T-helper 17 cell (primary cell): ENCODE results near the gene CEP97. TPM values are rescaled to one million over a fixed set of nuclear protein-coding genes. Genes with fewer than 3 reads are reported as not detected.
"Not testable (repeated sequence)": the region's sequence is repeated elsewhere in the genome, so short reads cannot be mapped to it uniquely, and the experiment has no call there.

Source experiments
- ATAC-seq: fragments of 150-1000 bp; cut with Tn5 transposase; 2 replicates; pipeline ENCODE4 v1.10.0; 2021; ENCODE audit warnings: mild to moderate bottlenecking, moderate library complexity
- DNase-seq, 3 donors: peaks; one replicate each; pipeline versions ENCODE4 v3.0.0 to v3.0.0-alpha.2; 2020 to 2021
- H3K9me3 ChIP-seq: one replicate; pipeline ENCODE4 v1.7.0; 2013; ENCODE audit warnings: low read length, mild to moderate bottlenecking; ENCODE audit not compliant: control insufficient read depth, poor library complexity, severe bottlenecking
- H3K27ac Mint-ChIP-seq: one replicate; pipeline ENCODE4 v1.8.0; 2022; ENCODE audit warnings: mild to moderate bottlenecking, moderate library complexity, mixed read lengths
- H3K27me3 Mint-ChIP-seq: one replicate; pipeline ENCODE4 v1.8.0; 2022; ENCODE audit warnings: mixed read lengths
- H3K36me3 Mint-ChIP-seq: one replicate; pipeline ENCODE4 v1.8.0; 2022; ENCODE audit warnings: low read depth, mixed read lengths
- H3K4me1 Mint-ChIP-seq: one replicate; pipeline ENCODE4 v1.8.0; 2022; ENCODE audit warnings: mild to moderate bottlenecking, mixed read lengths
- H3K4me3 Mint-ChIP-seq: one replicate; pipeline ENCODE4 v1.8.0; 2022; ENCODE audit warnings: mild to moderate bottlenecking, moderate library complexity, mixed read lengths
- total RNA-seq, 4 donors: library from RNA in 2 of 4; stranded (reverse) in 2 of 4; gene quantifications; one replicate each; pipeline ENCODE4 v1.2.3 and lab custom pipeline; 2022 to 2026

CEP97 gene
- total RNA-seq, 2 donors from 2014 or later: 10.4 to 11.1 TPM

- DNase-seq, H3K4me3 Mint-ChIP-seq, H3K9me3 ChIP-seq, H3K36me3 Mint-ChIP-seq, ATAC-seq, H3K27me3 Mint-ChIP-seq: not testable (repeated sequence)
- H3K27ac Mint-ChIP-seq: peak overlapping the region; percentile 94
- H3K4me1 Mint-ChIP-seq: peaks cover 20% of the 10 kb centered on the region
These were observed 53.4 kb downstream of the CEP97 start for GRCh38 chr3:101777745-101778281.

DNA sequence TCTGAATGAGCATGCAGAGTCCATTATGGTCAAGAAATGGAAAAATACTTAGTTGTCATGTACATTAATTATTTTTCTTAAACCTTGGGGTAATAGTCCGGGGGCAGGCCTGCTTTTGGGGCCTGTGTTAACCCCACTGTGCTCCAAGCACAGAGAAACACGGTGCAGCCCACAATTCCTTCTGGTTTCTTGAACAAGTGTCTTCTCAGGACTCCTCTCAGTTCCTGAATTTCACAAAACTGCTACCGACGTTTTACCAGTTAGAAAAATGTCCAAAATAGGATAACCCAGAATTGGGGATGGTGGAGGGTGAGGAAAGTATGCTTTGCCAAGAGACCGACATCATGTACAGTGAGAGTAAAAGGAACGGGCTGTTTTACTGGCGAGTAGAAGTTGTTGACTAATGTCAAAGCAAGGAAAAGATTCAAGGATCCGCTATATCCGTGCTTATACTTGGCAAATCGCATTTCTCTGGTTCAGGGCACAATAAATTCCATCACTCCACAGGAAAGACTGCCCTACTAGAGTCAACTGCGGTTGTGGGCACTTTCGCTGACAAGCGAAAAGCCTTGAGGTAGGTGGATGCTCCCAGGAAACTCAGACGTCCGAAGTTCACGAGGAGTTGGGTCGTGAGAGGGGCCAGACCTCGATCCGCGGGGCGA, 54.1 kb downstream of the CEP97 start:
- Mint-ChIP-seq H3K4me3 (peak overlapping the region; percentile 94), H3K4me1 (peaks cover 25% of the 10 kb centered on the region), H3K36me3 (peaks cover 1% of the 10 kb centered on the region), H3K27ac (peak overlapping the region; percentile 94), H3K27me3 (no peaks in the 10 kb centered on the region)
- no peak for ATAC-seq
- H3K9me3 ChIP-seq: no peaks in the 10 kb centered on the region
- DNase-seq: no peak

DNA sequence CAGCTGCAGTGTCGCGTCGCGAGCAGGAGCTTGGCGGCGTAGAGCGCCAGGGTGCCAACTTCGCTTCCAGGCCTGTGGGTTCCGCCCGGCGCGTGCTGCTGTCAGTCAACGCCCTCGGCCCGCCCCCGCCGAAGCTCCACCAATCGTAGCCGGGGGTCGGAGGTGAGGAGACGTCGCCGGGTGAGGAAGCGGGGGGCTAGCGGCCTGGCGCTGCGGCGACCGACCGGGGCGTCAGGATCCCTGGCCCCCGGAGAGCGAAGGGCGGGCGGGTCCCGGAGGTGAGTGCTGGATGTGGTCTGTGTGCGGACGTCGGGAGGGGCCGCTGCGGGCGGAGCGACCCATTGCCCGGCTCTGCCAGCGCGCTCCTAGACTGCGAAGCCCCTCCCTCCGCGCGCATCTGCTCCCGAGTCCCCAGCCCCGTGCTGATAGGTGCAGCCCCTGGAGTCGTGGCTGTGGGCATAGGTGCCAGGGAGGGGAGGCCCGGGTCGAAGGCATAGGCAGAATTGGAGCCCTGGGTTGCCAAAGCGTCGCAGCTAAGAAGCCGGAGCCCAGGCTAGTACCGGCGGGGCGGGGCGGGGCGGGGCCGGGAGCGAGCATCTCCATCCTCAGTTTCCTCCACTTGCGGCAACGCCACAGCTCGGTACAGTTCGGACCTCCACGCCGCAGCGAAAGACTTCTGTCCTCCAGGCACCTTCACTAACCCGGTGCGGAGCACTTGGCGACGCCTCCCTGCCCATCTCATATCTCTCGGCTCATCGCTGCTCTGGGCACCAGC, 54.8 kb downstream of the CEP97 start, which contains the start of gene NXPE3:
NXPE3 (plus strand) TSS at position 165 of the 775 bp plus-strand sequence. CDS start 6,386 bp downstream, outside the sequence.
- Mint-ChIP-seq H3K36me3 (peaks cover 3% of the 10 kb centered on the region), H3K27ac (peak within 1 kb of the TSS; percentile 94), H3K4me1 (peaks cover 32% of the 10 kb centered on the region), H3K27me3 (no peaks in the 10 kb centered on the region), H3K4me3 (peak within 1 kb of the TSS; percentile 94)
- H3K9me3 ChIP-seq: no peaks in the 10 kb centered on the region
- ATAC-seq (peak; percentile 93), DNase-seq (peak; percentile 90 to 92 (median 91))

DNA sequence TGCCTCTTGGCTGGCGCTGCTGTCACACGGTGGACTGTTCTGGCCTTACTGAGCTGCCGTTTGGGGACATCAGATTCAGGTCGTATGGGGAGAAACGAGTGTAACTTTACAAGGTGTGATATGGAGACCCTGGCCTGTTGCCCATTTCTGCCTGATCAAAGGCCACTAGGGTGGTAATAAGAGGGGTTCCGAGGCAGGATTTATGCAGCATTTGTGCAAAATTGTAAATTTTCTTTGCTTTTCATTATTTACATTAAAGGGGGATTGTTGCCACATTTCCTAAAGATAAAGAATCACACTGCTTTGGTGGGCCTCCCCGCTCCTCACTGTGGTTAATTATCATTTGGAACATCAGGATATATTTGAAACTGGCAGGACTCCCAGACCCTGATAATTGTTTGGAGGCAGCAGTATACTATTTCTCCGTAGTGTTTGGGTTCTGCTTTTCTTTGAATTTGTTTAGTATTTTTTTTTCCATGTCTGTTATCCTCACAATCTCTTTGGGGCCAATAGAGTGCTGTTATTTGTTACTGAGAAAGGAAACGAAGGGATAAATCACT, 55.5 kb downstream of the CEP97 start:
- DNase-seq (no peak), ATAC-seq (no peak)
- peak overlapping the region; percentile 94 for H3K4me3 Mint-ChIP-seq
- H3K27me3 Mint-ChIP-seq: no peaks in the 10 kb centered on the region
- H3K27ac Mint-ChIP-seq: peak overlapping the region; percentile 94
- H3K4me1 Mint-ChIP-seq: peaks cover 39% of the 10 kb centered on the region
- H3K36me3 Mint-ChIP-seq: peaks cover 3% of the 10 kb centered on the region
- no peaks in the 10 kb centered on the region for H3K9me3 ChIP-seq

DNA sequence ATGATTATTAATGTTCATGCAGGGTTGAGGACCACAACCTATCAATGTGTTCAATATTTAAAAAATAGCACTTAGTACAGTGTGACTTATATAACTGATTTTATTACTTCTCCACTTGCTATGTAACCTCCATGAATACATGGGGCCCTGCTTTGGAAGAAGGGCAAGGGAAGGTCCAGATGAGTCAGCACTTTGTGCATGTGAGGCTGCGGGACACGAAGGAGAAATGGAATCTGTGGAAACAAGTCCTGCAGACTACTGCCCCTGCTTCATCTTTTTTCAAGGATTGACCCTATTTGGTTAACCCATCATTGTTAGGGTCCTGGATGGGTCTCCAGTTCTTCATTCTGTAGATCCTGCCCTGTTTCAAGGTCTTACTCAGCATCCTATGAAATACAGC, 56.2 kb downstream of the CEP97 start:
- Mint-ChIP-seq H3K4me1 (peaks cover 47% of the 10 kb centered on the region), H3K27me3 (no peaks in the 10 kb centered on the region), H3K36me3 (peaks cover 3% of the 10 kb centered on the region), H3K4me3 (peak overlapping the region; percentile 94), H3K27ac (peak overlapping the region; percentile 94)
- ATAC-seq (no peak), DNase-seq (no peak)
- no peaks in the 10 kb centered on the region for H3K9me3 ChIP-seq

DNA sequence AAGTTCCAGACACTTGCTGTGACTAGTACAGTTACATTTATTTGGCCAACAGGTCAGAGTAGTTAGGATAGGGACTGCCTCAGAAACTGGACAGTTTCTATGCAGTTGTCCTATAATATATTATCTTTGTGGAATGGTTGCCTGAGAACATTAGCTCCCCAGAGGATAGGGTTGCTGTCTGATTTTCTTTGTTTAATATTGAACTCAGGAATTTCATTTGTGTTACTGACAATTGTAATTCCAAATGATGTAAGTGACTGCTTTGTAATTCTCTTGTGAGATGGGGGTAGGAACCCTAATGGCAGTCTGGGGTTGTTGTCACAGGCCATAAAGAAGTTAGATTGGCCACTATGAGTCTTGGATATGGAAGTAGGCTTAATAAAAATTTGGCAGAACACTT, 56.8 kb downstream of the CEP97 start:
- ATAC-seq (no peak), DNase-seq (no peak)
- no peaks in the 10 kb centered on the region for H3K27me3 Mint-ChIP-seq
- peak overlapping the region; percentile 2 for H3K27ac Mint-ChIP-seq
- no peaks in the 10 kb centered on the region for H3K9me3 ChIP-seq
- H3K4me3 Mint-ChIP-seq: peak overlapping the region; percentile 94
- H3K4me1 Mint-ChIP-seq: peaks cover 49% of the 10 kb centered on the region
- peaks cover 3% of the 10 kb centered on the region for H3K36me3 Mint-ChIP-seq

- peaks cover 6% of the 10 kb centered on the region for H3K36me3 Mint-ChIP-seq
- peak overlapping the region; percentile 91 for H3K27ac Mint-ChIP-seq
- H3K27me3 Mint-ChIP-seq: no peaks in the 10 kb centered on the region
- peak; percentile 64 for ATAC-seq
- no peaks in the 10 kb centered on the region for H3K9me3 ChIP-seq
- peak overlapping the region; percentile 73 for H3K4me3 Mint-ChIP-seq
- DNase-seq: no peak
- H3K4me1 Mint-ChIP-seq: peaks cover 52% of the 10 kb centered on the region
These were observed 60.6 kb downstream of the CEP97 start for GRCh38 chr3:101784855-101785613.

DNA sequence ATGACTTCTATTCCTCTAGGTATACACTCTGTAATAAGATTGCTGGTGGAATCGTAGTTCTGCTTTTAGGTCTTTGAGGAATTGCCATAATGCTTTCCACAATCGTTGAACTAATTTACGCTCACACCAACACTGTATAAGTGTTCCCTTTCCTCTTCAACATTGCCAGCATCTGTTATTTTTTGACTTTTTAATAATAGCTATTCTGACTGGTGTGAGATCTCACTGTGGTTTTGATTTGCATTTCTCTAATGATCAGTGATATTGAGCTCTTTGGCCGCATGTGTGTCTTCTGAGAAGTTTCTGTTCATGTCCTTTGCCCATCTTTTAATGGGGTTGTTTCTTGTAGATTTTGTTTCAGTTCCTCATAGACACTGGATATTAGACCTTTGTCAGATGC, 67.4 kb downstream of the CEP97 start:
- H3K27me3 Mint-ChIP-seq: no peaks in the 10 kb centered on the region
- H3K4me3 Mint-ChIP-seq: no peak overlapping the region
- H3K36me3 Mint-ChIP-seq: peaks cover 18% of the 10 kb centered on the region
- H3K4me1 Mint-ChIP-seq: peaks cover 41% of the 10 kb centered on the region
- ATAC-seq (peak; percentile 30), DNase-seq (no peak)
- H3K27ac Mint-ChIP-seq: peak overlapping the region; percentile 10
- no peaks in the 10 kb centered on the region for H3K9me3 ChIP-seq

GRCh38 chr3:101796077-101796680, 71.8 kb downstream of the CEP97 start:
- no peaks in the 10 kb centered on the region for H3K9me3 ChIP-seq
- no peak overlapping the region for H3K4me3 Mint-ChIP-seq
- peak overlapping the region; percentile 14 for H3K27ac Mint-ChIP-seq
- H3K27me3 Mint-ChIP-seq: no peaks in the 10 kb centered on the region
- peaks cover 18% of the 10 kb centered on the region for H3K36me3 Mint-ChIP-seq
- DNase-seq (no peak), ATAC-seq (no peak)
- H3K4me1 Mint-ChIP-seq: peaks cover 39% of the 10 kb centered on the region

- ATAC-seq (no peak), DNase-seq (no peak)
- H3K27ac Mint-ChIP-seq: peak overlapping the region; percentile 37
- peaks cover 4% of the 10 kb centered on the region for H3K36me3 Mint-ChIP-seq
- H3K4me1 Mint-ChIP-seq: peaks cover 20% of the 10 kb centered on the region
- no peaks in the 10 kb centered on the region for H3K27me3 Mint-ChIP-seq
- no peaks in the 10 kb centered on the region for H3K9me3 ChIP-seq
- no peak overlapping the region for H3K4me3 Mint-ChIP-seq
These were observed 76.8 kb downstream of the CEP97 start for GRCh38 chr3:101801174-101801573.

- no peaks in the 10 kb centered on the region for H3K9me3 ChIP-seq
- DNase-seq (no peak), ATAC-seq (no peak)
- Mint-ChIP-seq H3K4me1 (peaks cover 14% of the 10 kb centered on the region), H3K36me3 (peaks cover 4% of the 10 kb centered on the region), H3K27me3 (no peaks in the 10 kb centered on the region), H3K4me3 (no peak overlapping the region), H3K27ac (peak overlapping the region; percentile 80)
These were observed 77.8 kb downstream of the CEP97 start for GRCh38 chr3:101802179-101802578.

DNA sequence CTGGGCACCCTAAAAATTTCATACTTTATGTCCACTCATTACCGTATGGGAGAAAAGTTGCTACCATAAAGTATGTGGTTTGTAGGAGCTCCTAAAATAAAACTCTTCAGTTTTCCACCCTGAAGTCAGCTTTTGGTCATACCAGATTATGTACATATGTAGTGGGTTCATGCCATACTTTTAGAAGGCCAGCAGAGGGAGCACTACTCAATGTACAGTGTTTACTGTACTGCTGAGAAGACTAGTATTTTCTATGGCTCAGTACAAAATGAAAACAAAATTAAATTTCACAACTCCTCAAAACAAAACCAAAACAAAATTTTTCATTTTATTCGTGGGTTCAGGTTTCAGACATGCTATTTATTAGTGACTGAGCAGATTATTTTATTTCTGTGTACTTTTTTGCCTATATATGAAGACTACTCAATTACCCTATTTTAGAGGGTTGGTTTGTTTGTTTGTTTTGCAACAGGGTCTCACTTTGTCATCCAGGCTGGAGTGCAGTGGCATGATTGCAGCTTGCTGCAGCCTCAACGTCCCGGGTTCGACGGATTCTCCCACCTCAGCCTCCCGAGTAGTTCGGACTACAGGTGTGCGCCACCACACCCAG, 78.9 kb downstream of the CEP97 start:
- Mint-ChIP-seq H3K27me3 (no peaks in the 10 kb centered on the region), H3K27ac (peak overlapping the region; percentile 80), H3K36me3 (peaks cover 4% of the 10 kb centered on the region), H3K4me1 (peaks cover 11% of the 10 kb centered on the region), H3K4me3 (no peak overlapping the region)
- no peaks in the 10 kb centered on the region for H3K9me3 ChIP-seq
- ATAC-seq (peak; percentile 100), DNase-seq (peak in 1 of 3 donors; percentile 32)
